HG02943 (cell line): ENCODE data around the gene CACNA1A.
"Not testable (repeated sequence)": the region's sequence is repeated elsewhere in the genome, so short reads cannot be mapped to it uniquely, and the experiment has no call there.

Experiments used
- ATAC-seq: cut with Tn5 transposase; IDR thresholded peaks from one replicate; pipeline ENCODE4 v1.9.1; 2021; ENCODE audit warnings: mild to moderate bottlenecking, low read depth, moderate library complexity; ENCODE audit not compliant: unreplicated experiment

The CACNA1A gene

DNA sequence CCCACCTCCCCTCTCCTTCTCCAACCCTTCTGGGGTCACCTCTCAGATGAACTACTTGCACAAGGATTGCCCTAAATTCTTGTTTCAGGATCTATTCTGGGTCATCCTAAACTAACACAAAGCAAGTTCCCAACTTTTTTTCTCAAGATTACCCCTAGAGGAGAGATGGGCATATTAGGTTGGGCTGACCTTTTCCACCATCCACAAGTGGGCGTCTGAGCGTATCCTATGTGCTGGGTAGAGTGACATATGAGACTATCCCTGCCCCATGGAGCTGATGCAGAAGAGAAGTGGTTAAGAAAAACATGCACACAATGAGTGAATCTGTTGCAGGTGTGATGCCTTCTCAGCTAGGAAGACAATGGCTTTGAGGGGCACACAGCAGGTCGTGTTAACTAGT lies 132.7 kb downstream of the CACNA1A start:
- ATAC-seq = no peak

DNA sequence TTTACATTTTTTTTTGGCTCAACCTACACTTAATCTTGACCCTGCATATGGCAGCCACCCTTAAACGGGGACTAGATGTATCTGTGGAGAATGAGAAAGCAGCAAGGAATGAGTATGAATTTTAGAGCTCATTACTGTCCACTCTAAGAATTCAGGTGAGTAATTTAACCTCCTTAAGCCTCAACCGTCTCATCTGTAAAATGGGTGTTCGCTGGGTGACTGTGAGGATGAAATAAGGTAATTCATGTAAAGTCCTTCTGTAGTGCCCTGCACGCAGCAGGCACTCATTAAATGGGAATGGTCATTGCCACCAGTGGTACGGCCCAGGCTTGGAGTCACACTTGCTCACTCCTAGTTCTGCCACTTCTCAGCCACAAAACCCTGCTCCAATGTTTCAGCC lies 135.3 kb downstream of the CACNA1A start:
- no peak for ATAC-seq

- ATAC-seq = no peak
Measured at GRCh38 chr19:13366529-13367143, 139.6 kb downstream of the CACNA1A start.

- no peak for ATAC-seq
Measured at GRCh38 chr19:13363954-13364353, 142.3 kb downstream of the CACNA1A start.

DNA sequence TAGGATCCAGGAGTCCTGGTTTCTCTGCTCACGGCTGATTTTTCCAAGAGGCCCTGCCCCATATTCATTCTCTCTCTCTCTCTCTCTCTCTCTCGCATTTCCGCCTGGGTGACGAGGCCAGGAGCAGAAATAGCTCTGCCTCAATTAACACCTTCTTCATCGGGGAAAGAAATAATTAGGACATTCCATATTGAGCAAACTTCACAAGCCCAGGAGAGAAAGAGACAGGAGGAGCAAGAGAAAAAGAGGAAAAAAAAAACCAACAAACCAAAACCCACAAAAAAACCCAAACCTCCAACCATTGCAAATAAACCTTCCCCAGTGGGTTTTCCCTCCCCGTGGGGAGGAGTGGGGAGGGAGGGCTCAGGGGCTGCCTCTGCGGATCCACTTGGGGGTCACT lies 143.0 kb downstream of the CACNA1A start:
- no peak for ATAC-seq

DNA sequence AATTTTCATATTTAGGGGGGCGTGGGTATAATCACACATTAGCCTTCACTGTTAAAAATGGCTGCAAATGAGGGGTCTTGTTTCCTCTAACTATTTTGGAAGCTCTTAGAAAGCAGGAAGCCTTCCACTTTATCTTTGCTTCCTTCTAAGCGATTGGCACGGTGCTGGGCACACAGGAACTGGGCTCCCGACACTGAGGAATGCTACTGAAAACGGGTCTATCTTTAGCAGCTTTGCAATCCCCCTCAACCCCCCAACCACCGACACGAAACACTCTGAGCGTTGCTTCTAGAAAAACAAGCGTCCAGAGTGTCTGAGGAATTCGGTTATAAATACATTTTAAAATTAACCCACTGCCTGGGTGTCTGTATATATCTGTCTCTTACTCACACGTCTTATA lies 143.6 kb downstream of the CACNA1A start:
- no peak for ATAC-seq

DNA sequence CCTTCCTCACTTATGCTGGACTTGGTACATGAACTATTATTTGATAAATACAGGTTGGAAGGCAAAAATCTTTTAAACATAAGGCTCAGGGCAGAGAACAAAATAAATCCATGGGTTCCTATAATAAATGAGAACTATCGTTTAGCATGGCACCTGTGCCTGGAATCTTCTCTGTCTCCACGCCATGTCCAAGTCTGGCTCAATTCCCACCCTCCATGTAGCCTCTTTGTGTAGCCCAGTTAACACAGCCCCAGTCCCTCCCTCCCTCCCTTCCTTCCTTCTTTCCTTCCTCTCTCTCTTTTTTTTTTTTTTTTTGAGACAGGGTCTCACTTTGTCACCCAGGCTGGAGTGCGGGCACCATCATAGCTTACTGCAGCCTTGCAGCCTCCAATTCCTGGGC lies 144.6 kb downstream of the CACNA1A start:
- not testable (repeated sequence) for ATAC-seq

DNA sequence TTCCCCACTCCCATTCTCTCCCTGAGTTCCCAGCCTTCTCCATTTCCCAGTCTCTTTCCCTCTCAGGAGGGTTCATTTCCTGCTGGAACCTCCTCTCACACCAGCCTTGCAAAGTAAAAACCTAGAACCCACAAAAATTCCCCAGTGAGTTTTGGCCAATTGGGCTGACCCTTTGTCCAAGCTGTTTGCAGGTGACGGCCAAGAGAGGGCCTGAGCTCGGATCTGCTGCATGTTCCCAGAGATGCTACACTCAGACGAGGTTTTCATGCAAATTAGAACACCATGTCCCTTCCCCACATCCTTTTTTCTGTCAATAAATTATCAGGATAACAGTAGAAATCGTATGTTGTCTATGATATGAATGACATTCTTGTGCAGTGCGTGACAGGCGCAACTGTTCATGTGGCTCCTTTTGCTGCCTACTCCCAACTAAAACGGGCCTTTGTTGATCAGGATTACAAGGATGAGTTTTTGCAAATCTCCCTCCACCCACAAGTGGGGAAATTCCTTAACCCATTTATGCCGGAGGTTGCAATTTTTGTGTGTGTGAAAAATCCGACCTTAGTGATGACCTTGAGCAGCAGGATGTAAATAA lies 149.5 kb downstream of the CACNA1A start:
- no peak for ATAC-seq

- ATAC-seq = no peak
Measured at GRCh38 chr19:13356185-13356584, 150.1 kb downstream of the CACNA1A start.

DNA sequence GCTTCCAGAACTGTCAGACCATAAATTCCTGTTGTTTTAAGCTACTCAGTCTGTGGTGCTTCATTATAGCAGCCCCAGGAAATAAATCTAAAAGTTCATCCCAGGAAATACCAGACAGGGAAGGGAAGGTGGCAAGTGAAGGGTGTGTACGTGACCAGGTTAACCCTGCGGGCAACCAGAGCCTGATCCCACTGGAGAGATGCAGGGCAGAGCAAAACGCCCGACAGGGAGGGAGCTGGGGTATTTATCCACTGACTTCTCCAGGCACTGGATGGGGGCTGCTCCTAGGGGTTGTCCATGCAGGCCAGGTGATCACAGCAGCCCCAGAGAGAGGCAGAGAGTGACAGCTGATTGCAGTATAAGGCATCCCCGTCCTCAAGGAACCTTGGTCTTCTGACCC lies 150.9 kb downstream of the CACNA1A start:
- no peak for ATAC-seq

- ATAC-seq = no peak
Measured at GRCh38 chr19:13353625-13354024, 152.7 kb downstream of the CACNA1A start.

GRCh38 chr19:13350759-13351158 lies 155.5 kb downstream of the CACNA1A start:
- ATAC-seq = no peak

GRCh38 chr19:13350072-13350471 lies 156.2 kb downstream of the CACNA1A start:
- ATAC-seq = no peak

- ATAC-seq = no peak
Measured at GRCh38 chr19:13347367-13347766, 158.9 kb downstream of the CACNA1A start.

GRCh38 chr19:13343514-13343913 lies 162.8 kb downstream of the CACNA1A start:
- ATAC-seq = no peak

GRCh38 chr19:13342672-13343071 lies 163.6 kb downstream of the CACNA1A start:
- ATAC-seq = no peak

- no peak for ATAC-seq
Measured at GRCh38 chr19:13339869-13340268, 166.4 kb downstream of the CACNA1A start.

DNA sequence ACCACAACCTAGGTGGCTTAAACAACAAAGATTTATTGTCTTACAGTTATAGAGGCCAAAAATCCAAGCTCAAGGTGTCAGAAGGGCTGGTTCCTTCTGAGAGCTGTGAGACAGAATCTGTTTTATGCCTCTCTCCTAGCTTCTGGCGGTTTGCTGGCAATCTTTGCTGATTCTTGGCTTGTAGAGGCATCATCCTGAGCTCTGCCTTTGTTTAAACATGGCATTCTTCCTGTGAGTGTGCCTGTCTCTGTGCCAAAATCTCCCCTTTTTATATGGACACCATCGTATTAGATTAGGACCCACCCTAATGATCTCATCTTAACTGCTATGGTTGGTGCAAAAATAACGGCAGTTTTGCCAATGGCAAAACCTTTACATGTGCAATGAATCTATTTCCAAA lies 169.1 kb downstream of the CACNA1A start:
- ATAC-seq = no peak

DNA sequence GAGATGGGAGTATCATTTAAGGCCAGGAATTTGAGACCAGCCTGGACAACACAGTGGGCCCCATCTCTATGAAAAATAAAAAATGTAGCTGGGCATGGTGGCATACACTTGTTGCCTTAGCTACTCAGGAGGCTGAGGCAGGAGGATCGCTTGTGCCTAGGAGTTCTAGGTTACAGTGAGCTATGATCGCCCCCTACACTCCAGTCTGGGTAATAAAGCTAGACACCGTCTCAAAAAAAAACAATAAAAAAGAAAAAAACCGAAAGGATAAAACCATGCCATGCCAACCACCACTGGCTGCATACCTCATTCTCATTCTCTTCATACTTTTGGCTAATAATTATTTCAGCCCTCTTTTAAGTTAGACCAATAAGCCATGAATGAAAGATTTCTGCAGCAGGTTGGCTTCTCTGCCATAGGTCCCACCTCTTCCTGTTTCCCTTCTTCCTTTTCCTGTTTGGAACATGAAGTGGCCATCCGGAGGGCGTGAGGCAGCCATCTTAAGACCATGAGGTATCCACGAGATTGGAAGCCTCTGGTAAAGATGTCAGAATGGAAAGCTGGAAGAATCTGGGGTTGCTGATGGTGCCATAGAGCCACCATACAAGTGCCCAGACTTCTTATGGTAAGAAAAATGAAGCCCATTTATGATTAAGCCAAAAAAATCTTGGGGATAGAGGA lies 171.3 kb downstream of the CACNA1A start:
- ATAC-seq = no peak

- ATAC-seq = no peak
Measured at GRCh38 chr19:13330285-13330684, 176.0 kb downstream of the CACNA1A start.

- ATAC-seq = no peak
Measured at GRCh38 chr19:13329766-13330165, 176.5 kb downstream of the CACNA1A start.

DNA sequence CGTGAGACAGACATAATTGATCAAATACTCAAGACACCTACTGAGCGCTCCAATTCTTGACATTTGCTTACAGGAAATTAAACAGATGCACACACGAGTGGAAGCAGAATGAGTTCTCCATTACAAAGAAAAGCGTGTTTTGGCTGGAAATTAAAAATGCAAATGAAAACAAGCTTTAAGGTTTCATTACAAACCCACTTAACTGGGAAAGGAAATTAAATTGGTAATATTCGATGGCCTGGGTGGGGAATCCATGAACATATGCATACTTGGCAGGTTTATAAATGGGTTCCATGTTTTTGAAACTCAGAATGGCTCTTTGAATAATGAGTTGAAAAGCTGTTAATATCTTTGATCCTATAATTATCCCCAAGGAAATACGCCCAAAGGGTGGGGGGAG lies 178.0 kb downstream of the CACNA1A start:
- no peak for ATAC-seq
